Measurements from ENCODE around the gene NEK1.

DNA sequence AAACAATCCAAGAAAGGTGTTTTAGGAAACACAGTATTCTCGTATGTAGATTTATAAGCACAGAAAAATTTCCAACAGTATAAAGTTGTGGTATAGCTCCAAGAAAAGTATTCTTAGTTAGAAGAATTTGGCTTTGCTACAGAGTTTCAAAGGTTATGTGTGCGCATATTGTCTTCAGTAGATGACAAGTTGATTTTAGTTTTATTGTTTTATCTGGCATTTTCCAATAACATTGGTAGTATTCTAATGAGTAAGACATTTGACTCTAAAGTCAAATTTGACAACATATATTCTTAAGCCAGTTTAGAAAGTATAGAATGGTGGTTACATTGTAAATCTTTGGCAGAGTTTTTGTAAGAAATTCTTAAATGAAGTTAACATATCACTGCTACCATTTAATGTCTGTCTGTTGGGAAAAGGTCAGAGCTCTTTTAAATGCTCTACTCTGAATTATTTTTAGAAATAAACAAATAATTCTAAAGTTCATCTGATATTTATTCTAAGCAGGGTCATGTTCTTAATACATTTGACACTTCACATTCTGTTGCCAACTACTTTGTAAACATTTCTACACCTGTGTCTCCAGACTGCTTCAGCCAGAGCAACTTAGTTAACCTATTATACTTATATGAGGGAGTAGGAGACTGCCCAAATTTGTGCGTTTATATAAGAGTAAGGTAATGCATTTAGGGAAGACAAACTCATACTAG lies 38.0 kb upstream of the NEK1 start:
- no peak for TF ChIP-seq CTCF (IDR thresholded peaks at IDR 0.05)
- no peak for TF ChIP-seq POLR2A (IDR thresholded peaks at IDR 0.05)

Data from uterus (tissue), 2 donors.